ENCODE results near the gene PEX11A. TPM values are rescaled to one million over a fixed set of nuclear protein-coding genes. Genes with fewer than 3 reads are reported as not detected.

The PEX11A gene
- total and polyA plus RNA-seq, 2 of the 8 experiments (the other 6 are each of a cell fraction or from before 2014, with no cell fraction given) = 2.9 to 3.0 TPM

DNA sequence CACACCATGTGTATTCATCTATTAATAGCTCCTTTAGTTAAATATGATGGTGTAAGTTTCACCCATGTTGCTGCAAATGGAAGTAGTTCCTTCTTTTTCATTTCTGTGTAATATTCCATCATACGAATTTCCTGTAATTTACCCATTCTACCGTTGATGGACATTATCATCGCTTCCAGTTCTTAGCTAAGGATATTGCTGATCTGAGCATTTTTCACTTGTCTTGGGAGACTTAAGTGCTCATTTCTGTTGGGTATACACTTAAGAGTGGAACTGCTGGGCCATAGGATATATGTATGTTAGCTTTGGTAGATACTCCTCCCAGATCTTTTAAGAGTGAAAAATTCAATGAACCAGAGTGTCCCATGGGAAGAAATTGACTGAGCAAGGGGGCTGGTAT is 22.4 kb downstream of the PEX11A start:
- FAIRE-seq = no peak
- H3K79me2 ChIP-seq (ENCODE audit: control insufficient read depth in 1 of 2, insufficient read depth in 2 of 2, low read length in 2 of 2) = no peaks in the 10 kb centered on the region
- CTCF ChIA-PET (ENCODE audit: partially characterized antibody) = interaction anchor here (0.9 to 1.4 kb wide), 8 partner anchors 11 to 207 kb away, joined by 3 to 5 read pairs (median 3); partner anchors contain the start of gene PLIN1

More for the DNA sequence above, 22.4 kb downstream of the PEX11A start:
- Histone ChIP-seq H3K23me2 (ENCODE audit: low read depth, low read length) (no peaks in the 10 kb centered on the region; the same call in 1 of the 2 replicates), H2BK120ac (replicated peaks; ENCODE audit: low read depth, low read length) (no peak overlapping the region), H3K4me1 (replicated peaks in 1 of 4; ENCODE audit: control insufficient read depth in 3 of 4, insufficient read depth in 4 of 4, low read length in 3 of 4) (peaks cover 0 to 11% (median 7%) of the 10 kb centered on the region in 4 experiments; a peak in 6 of 7 replicates), H3K4ac (replicated peaks; ENCODE audit: insufficient read length, low read depth, low read length) (no peak overlapping the region), H4K20me1 (replicated peaks in 1 of 2; ENCODE audit: control insufficient read depth in 1 of 2, insufficient read depth in 2 of 2, low read length in 2 of 2) (no peaks in the 10 kb centered on the region), H2BK12ac (ENCODE audit: low read depth, low read length) (no peak overlapping the region), H4K8ac (ENCODE audit: extremely low read depth, insufficient read depth, low read length) (no peak overlapping the region), H2BK15ac (ENCODE audit: low read length) (no peak overlapping the region), H3K56ac (replicated peaks; ENCODE audit: insufficient read length, low read depth, low read length) (no peak overlapping the region), H3K9ac (replicated peaks in 1 of 4; ENCODE audit: extremely low read depth in 1 of 4, low read depth in 3 of 4, low read length in 3 of 4) (no peak overlapping the region), H2AK5ac (ENCODE audit: low read depth, low read length) (no peak overlapping the region), H3K27me3 (replicated peaks in 1 of 4; ENCODE audit: control insufficient read depth in 3 of 4, extremely low read depth in 1 of 4, insufficient read depth in 3 of 4, low read length in 3 of 4) (peaks cover 0 to 20% (median 12%) of the 10 kb centered on the region in 4 experiments; a peak in 5 of 7 replicates), H3K79me1 (ENCODE audit: low read depth, low read length) (no peaks in the 10 kb centered on the region), H3K9me3 (ENCODE audit: insufficient read depth in 2 of 2, low read depth in 1 of 2, low read length in 1 of 2) (no peaks in the 10 kb centered on the region), H2AFZ (ENCODE audit: low read length) (no peak overlapping the region), H3K36me3 (ENCODE audit: control insufficient read depth in 2 of 4, insufficient read depth in 4 of 4, low read length in 3 of 4) (no peaks in the 10 kb centered on the region), H4K5ac (ENCODE audit: insufficient read length, low read depth, low read length) (no peak overlapping the region), H4K91ac (replicated peaks; ENCODE audit: insufficient read length, low read length) (no peak overlapping the region), H3K4me3 (ENCODE audit: extremely low read depth in 1 of 4, insufficient read depth in 2 of 4, low read depth in 3 of 4, low read length in 4 of 4) (no peak overlapping the region), H3K23ac (ENCODE audit: insufficient read length) (no peak overlapping the region), H2BK20ac (ENCODE audit: low read length) (no peak overlapping the region), H3K18ac (ENCODE audit: extremely low read depth, low read length) (no peak overlapping the region), H2BK5ac (ENCODE audit: low read depth, low read length) (no peak overlapping the region), H3K4me2 (ENCODE audit: insufficient read depth in 1 of 2, low read depth in 2 of 2, low read length in 2 of 2) (no peak overlapping the region), H3K27ac (ENCODE audit: low read depth, low read length) (no peak overlapping the region), H3K14ac (ENCODE audit: insufficient read length) (no peak overlapping the region)
- POLR2A ChIA-PET (ENCODE audit: partially characterized antibody) = no interaction called here
- DNase-seq (ENCODE audit: low read depth in 1 of 2, low spot score in 2 of 2) = no peak
- no peak for TF ChIP-seq ATF3 (IDR thresholded peaks at IDR 0.05; ENCODE audit: insufficient read depth, low read depth, low read length)
- TF ChIP-seq NANOG (IDR thresholded peaks at IDR 0.05; ENCODE audit: insufficient read depth, low read depth, low read length, poor library complexity, severe bottlenecking) = no peak
- no peak for TF ChIP-seq RBBP5 (IDR thresholded peaks at IDR 0.05; ENCODE audit: borderline replicate concordance, low read depth, low read length)
- TF ChIP-seq EZH2 (IDR thresholded peaks at IDR 0.05; ENCODE audit: low read depth, low read length, severe bottlenecking) = no peak
- TF ChIP-seq CBX5 (IDR thresholded peaks at IDR 0.05; ENCODE audit: low read depth, low read length) = no peak
- TF ChIP-seq SIX5 (IDR thresholded peaks at IDR 0.05; ENCODE audit: low read depth, low read length) = no peak
- no peak for TF ChIP-seq SIRT6 (IDR thresholded peaks at IDR 0.05; ENCODE audit: low read length)
- WGBS, 2 experiments (ENCODE audit: extremely low coverage in 1 of 2, insufficient coverage in 1 of 2, insufficient read length in 1 of 2, insufficient replicate concordance in 2 of 2, low coverage in 1 of 2, low lambda C conversion rate in 2 of 2, missing lambda C conversion rate in 1 of 2) = 87% methylated on average over 3 of the region's 3 CpGs; no CpG with 5 or more reads in 1 of the 2 experiments
